GM12864 (cell line): Measurements from ENCODE around the gene RAB40B.

Experiments used
- DNase-seq: peaks from one replicate; pipeline ENCODE4 v3.0.0-alpha.2; 2011; ENCODE audit warnings: low read depth
- H3K4me3 ChIP-seq: 2 replicates; pipeline ENCODE4 v1.5.1; 2011; ENCODE audit warnings: mild to moderate bottlenecking, low read depth, low read length, control low read depth
- TF ChIP-seq, protein P1 (sequence below): IDR thresholded peaks from 2 replicates; pipeline ENCODE4 v1.5.1; 2011; ENCODE audit warnings: low read depth, mild to moderate bottlenecking, moderate library complexity, low read length, control low read depth, inconsistent platforms; ENCODE audit errors: missing control alignments

RAB40B gene

GRCh38 chr17:82679586-82680465 is 18.7 kb downstream of the RAB40B start:
- no peak overlapping the region for H3K4me3 ChIP-seq
- TF ChIP-seq, protein P1, sequence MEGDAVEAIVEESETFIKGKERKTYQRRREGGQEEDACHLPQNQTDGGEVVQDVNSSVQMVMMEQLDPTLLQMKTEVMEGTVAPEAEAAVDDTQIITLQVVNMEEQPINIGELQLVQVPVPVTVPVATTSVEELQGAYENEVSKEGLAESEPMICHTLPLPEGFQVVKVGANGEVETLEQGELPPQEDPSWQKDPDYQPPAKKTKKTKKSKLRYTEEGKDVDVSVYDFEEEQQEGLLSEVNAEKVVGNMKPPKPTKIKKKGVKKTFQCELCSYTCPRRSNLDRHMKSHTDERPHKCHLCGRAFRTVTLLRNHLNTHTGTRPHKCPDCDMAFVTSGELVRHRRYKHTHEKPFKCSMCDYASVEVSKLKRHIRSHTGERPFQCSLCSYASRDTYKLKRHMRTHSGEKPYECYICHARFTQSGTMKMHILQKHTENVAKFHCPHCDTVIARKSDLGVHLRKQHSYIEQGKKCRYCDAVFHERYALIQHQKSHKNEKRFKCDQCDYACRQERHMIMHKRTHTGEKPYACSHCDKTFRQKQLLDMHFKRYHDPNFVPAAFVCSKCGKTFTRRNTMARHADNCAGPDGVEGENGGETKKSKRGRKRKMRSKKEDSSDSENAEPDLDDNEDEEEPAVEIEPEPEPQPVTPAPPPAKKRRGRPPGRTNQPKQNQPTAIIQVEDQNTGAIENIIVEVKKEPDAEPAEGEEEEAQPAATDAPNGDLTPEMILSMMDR, result no peak
- DNase-seq, result no peak

GRCh38 chr17:82678265-82678891 is 20.1 kb downstream of the RAB40B start:
- TF ChIP-seq, protein P1, result no peak
- DNase-seq, result no peak
- H3K4me3 ChIP-seq, result no peak overlapping the region

- H3K4me3 ChIP-seq, result no peak overlapping the region
- DNase-seq, result no peak
- TF ChIP-seq, protein P1, result no peak
These were observed 21.1 kb downstream of the RAB40B start for GRCh38 chr17:82677353-82677925.

DNA sequence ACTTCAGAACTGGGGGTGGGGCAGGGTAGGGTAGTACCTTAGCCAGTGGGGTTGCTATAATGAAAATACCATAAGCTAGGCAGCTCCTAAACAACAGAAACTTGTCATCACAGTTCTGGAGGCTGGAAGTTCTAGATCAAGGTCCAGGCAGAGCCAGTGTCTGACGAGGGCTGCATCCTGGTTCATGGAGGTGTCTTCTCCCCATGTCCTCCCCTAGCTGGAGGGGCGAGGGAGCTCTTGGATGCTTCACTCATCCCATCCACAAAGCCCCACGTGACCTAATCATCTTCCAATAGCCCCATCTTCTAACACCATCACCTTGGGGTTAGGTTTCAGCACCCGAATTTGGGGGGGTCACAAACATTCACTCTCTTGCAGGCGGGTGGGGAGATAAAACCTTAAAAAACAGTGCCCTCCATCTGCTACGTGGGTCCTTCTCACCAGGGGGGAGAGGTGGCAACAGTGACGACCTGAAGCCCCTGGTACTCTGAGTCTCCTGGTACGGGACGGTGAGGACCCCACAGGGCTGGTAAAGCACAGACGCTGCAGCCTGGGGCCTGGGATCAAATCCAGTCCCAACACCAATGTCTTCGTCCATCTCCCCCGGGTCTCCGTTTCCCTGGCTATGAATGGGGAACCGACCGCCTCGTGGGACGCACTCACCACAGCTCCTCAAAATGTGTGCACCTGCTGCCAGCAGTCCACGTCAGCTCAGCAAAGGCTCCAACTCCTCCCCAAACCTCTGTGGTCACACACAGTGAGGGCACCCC is 22.8 kb downstream of the RAB40B start:
- TF ChIP-seq, protein P1, result no peak
- no peak overlapping the region for H3K4me3 ChIP-seq
- DNase-seq, result no peak

GRCh38 chr17:82674656-82675475 is 23.6 kb downstream of the RAB40B start:
- DNase-seq, result no peak
- TF ChIP-seq, protein P1, result no peak

GRCh38 chr17:82670661-82671450 is 27.6 kb downstream of the RAB40B start:
- no peak overlapping the region for H3K4me3 ChIP-seq
- TF ChIP-seq, protein P1, result no peak
- no peak for DNase-seq

More at GRCh38 chr17:82674656-82675475, 23.6 kb downstream of the RAB40B start:
- no peak overlapping the region for H3K4me3 ChIP-seq
